ENCODE results near the gene STIP1. TPM values are rescaled to one million over a fixed set of nuclear protein-coding genes. Genes with fewer than 3 reads are reported as not detected.

STIP1 gene
- 100 to 1,000 TPM; 431 to 450 TPM for total RNA-seq

DNA sequence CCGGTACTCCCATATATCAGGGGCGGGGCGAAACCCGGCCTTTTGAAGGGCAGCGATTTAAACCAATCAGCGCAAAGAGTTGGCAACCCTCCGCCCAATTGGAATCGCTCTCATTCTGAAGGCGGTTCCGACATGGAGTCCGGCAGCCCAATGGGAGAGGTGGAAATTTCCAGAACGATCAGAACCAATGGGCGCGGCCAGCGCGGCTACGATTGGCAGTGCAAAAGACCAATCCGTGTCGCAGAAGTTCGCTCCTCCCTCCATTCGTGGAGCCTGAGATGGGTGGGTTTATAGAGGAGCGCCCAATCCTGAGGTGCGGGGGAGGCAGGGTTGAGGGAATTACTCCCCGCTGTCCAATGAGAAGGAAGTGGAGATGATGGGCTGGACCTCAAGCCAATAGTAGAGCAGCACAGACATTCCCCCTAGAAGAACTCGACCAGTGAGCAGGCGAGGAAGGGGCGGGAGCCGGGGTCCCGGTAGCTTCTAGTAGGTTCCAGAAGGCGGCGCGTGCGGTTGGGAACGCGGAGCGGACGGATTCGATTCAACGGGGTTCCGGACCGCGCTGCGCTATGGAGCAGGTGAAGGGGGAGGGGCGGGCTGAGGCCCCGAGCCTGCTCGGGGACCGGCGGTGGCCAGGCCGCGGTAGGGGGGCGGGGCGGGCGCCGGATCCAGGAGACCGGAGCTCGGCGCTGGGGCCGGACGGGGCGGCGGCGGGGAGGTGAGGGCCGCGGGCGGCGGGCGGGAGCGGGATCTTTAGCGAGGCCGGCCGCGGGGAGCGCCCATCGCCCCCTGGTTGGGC lies at the start of gene STIP1:
STIP1 (plus strand) TSS at position 479 of the 799 bp plus-strand sequence; CDS start at position 570, 91 bp downstream.
- Mint-ChIP-seq H3K27me3 (no peaks in the 10 kb centered on the region), H3K4me1 (ENCODE audit: low read depth in 2 of 2) (peaks cover 23 to 31% of the 10 kb centered on the region in 2 donors), H3K4me3 (peak within 1 kb of the TSS; percentile 87), H3K27ac (no peak within 1 kb of the TSS), H3K36me3 (no peaks in the 10 kb centered on the region), H3K9me3 (no peaks in the 10 kb centered on the region)
- ATAC-seq (peak; percentile 93 to 94), DNase-seq (ENCODE audit: low spot score) (peak; percentile 99)

- Mint-ChIP-seq H3K36me3 (no peaks in the 10 kb centered on the region), H3K27me3 (no peaks in the 10 kb centered on the region), H3K27ac (no peak overlapping the region), H3K9me3 (no peaks in the 10 kb centered on the region), H3K4me1 (ENCODE audit: low read depth in 2 of 2) (no peaks in the 10 kb centered on the region), H3K4me3 (no peak overlapping the region)
- DNase-seq (ENCODE audit: low spot score): no peak
- ATAC-seq: no peak
Observed at GRCh38 chr11:64136765-64137441, 49.1 kb upstream of the STIP1 start.

DNA sequence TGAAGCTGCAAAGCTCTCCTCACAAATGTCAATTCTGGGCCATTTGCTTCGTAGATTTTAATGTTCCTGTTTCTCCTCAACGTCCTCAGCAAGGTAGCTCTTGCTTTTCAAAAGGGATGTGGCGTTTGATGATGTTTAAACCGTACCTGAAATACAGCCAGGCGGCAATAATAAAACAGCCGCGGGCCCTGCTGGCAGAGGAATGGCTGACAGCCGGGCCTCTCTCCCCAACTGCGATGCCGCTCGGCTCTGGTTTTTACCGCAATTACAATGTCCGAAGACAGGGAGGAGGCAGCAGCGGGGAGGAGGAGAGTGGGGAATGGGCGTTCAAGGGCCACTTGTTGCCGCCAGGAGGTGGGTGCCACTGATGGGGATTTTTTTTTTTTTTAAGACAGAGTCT lies 47.6 kb upstream of the STIP1 start:
- DNase-seq (ENCODE audit: low spot score): no peak
- Mint-ChIP-seq H3K27me3 (no peaks in the 10 kb centered on the region), H3K9me3 (no peaks in the 10 kb centered on the region), H3K36me3 (no peaks in the 10 kb centered on the region), H3K4me3 (no peak overlapping the region), H3K27ac (no peak overlapping the region), H3K4me1 (ENCODE audit: low read depth in 2 of 2) (no peaks in the 10 kb centered on the region)
- ATAC-seq: no peak

DNA sequence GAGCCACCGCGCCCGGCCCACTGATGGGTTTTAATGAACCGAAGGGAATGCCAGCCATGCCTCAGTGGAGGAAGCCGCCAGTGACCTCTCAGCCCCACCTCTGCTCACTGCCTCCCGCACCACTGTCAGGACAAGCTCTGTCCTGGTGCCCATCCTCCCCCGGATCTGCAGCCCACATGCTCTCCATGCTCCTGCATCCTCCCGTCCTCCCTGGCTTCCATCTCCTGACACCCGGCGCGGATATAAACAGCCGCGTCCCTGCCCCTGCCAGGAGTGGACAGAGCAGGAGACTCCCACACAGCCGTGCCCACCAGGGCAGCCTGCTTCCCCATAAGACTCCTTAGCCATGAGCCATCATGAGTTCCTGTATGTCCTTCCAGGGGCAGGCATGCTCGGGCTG lies 46.9 kb upstream of the STIP1 start:
- ATAC-seq: no peak
- H3K4me1 Mint-ChIP-seq (ENCODE audit: low read depth in 2 of 2): no peaks in the 10 kb centered on the region
- no peak for DNase-seq (ENCODE audit: low spot score)
- no peaks in the 10 kb centered on the region for H3K9me3 Mint-ChIP-seq
- no peak overlapping the region for H3K27ac Mint-ChIP-seq
- no peaks in the 10 kb centered on the region for H3K27me3 Mint-ChIP-seq
- H3K4me3 Mint-ChIP-seq: no peak overlapping the region
- no peaks in the 10 kb centered on the region for H3K36me3 Mint-ChIP-seq

GRCh38 chr11:64140082-64140481 lies 45.9 kb upstream of the STIP1 start:
- no peaks in the 10 kb centered on the region for H3K27me3 Mint-ChIP-seq
- H3K27ac Mint-ChIP-seq: no peak overlapping the region
- no peaks in the 10 kb centered on the region for H3K4me1 Mint-ChIP-seq (ENCODE audit: low read depth in 2 of 2)
- ATAC-seq: no peak
- DNase-seq (ENCODE audit: low spot score): no peak
- no peak overlapping the region for H3K4me3 Mint-ChIP-seq
- no peaks in the 10 kb centered on the region for H3K36me3 Mint-ChIP-seq
- H3K9me3 Mint-ChIP-seq: no peaks in the 10 kb centered on the region

DNA sequence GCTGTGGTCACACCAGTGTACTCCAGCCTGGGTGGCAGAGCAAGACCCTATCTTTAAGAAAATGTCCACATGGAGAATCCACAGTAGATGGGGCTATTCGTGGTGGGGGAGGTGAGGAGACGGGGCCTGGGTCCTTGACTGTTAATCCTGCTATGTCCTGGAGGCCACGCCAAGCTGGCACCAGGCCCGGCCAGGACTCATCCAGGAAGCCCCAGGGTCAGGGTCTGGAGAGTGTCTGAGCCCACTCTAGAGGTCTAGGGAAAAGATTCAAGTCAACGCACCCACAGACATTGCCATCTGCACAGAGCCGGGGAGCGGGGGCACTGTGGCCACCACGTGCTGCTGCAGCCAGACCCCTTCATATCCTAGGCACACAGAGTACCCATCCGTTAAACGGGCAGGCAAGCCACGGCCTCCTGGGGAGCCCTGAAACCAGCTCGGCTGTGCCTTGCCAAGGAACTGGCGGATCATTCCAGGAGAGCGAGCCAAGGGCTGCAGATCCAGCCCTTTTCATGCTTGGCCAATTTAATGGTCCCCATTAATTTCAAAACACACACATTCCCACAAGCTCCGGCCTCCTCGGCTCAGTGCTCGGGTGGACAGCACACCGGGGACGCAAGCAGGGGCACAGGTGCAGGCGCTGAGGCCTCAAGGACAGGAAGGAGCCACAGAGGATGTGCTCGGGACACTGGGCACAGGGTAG lies 44.7 kb upstream of the STIP1 start:
- ATAC-seq (no peak), DNase-seq (ENCODE audit: low spot score) (no peak)
- no peaks in the 10 kb centered on the region for H3K4me1 Mint-ChIP-seq (ENCODE audit: low read depth in 2 of 2)
- H3K9me3 Mint-ChIP-seq: no peaks in the 10 kb centered on the region
- no peak overlapping the region for H3K27ac Mint-ChIP-seq
- no peaks in the 10 kb centered on the region for H3K36me3 Mint-ChIP-seq
- H3K27me3 Mint-ChIP-seq: no peaks in the 10 kb centered on the region
- H3K4me3 Mint-ChIP-seq: no peak overlapping the region

DNA sequence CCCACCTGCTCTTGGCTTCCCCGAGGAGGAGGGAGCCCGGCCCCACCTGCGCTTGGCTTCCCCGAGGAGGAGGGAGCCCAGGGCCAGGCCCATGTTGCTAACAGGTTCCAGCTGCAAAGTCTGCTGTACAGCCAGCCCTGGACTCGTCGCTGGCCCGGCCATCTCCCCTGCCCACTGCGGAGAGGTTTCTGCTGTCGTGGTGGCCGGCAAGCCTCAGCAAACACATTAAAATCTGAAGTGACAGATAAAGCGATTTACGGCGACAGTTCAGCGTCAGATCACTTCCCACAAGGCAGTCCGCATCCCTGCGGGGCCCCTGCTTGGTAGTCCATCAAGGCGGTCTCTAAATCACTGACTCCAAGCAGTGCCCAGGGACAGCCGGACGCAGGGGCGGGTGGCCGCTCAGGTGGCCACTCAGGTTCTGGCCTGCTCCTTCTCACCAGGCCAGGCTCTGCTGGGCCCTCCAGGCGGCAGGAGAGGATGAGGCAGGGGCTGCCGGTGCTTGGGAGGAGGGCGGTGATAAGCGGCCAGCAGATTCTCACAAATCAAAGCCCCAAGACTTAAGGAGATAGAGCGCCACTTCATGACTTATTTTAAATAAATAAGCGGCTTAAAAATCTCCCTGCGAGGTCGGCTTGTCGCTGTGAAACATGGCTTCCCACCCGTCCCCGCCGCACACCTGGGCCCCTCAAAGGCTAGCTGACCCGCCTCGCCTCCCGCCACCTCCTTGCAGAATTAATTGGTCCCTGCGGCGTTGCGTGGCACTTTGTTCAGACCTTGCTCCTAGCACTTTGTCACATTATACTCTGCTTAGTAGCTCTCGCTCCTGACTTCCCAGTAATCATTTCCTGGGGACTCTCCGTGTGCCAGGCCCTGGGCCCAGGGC lies 41.1 kb upstream of the STIP1 start:
- Mint-ChIP-seq H3K9me3 (no peaks in the 10 kb centered on the region), H3K27ac (no peak overlapping the region), H3K4me3 (no peak overlapping the region), H3K4me1 (ENCODE audit: low read depth in 2 of 2) (peaks cover 5 to 8% of the 10 kb centered on the region in 2 donors), H3K27me3 (no peaks in the 10 kb centered on the region), H3K36me3 (no peaks in the 10 kb centered on the region)
- DNase-seq (ENCODE audit: low spot score) (no peak), ATAC-seq (no peak)

DNA sequence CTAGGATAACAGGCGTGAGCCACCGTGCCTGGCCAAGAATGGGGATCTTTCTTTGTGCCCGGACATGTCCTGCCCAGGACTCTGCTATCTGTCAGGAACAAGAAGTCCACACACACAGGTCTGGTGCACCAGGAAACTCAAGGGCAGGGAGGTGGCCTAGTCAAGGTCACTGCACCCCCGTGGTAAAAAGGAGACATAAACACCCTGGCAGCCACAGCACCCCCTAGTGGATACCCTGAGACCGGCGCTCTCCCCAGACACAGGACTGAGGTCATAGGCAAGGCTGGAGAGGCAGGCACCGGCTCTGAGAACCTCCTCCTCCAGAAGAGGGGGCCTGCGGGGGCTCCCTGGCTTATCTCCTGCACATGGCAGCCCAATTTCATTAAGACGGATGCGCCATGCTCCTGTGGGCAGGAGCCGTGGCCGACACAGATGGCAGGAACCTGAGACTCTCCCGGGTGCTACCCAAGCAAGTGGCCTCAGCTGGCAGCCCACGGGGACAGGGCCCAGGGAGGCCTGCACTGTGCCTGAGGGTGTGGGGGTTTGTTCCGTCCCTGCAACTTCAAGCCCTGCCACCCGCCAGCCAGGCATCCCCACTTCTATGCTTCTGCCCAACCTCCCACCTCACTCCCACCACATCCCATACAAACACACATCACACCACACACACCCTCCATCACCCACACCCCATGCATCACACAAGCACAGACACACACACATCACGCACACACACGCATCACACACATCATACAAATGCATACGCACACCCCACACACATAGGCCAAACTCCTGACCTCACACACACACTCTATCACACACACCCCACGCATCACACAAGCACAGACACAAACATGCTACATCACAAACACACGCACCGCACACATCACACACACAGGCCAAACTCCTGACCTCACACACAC lies 39.7 kb upstream of the STIP1 start:
- no peak overlapping the region for H3K27ac Mint-ChIP-seq
- H3K4me3 Mint-ChIP-seq: no peak overlapping the region
- H3K27me3 Mint-ChIP-seq: no peaks in the 10 kb centered on the region
- H3K9me3 Mint-ChIP-seq: no peaks in the 10 kb centered on the region
- no peaks in the 10 kb centered on the region for H3K36me3 Mint-ChIP-seq
- peaks cover 5 to 8% of the 10 kb centered on the region in 2 donors for H3K4me1 Mint-ChIP-seq (ENCODE audit: low read depth in 2 of 2)
- DNase-seq (ENCODE audit: low spot score) (no peak), ATAC-seq (peak; percentile 56 to 66)

DNA sequence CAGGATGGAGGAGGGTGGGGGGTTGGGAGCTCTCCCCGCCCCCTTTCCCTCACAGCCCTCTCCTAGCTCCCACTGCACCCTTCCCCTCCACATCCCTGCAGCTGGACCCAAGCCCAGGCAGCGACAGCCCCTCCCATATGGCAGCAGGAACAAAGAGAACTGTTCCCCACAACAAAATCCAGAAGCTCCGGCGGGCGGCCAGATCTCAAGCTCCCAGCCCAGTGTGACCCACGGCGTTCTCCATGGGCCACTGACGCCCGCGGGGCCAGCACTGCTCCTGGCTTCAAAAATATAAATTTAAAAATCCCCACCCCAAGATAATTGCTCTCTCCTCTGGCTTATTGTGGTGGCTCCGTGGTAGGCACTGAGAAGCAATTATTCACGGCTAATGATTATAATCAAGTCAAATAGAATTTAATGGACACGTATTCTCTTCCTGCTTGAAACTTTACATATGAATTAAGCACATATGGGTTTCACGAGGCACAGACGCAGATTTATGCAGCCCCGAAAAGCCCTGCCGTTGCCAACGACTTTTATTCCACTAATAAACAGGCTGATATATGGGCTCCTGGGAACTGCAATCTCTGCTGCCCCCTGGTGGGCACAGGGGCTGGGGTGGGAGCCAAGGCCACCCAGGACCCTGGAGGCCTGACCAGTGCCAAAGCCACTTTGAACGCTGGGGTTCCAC lies 37.6 kb upstream of the STIP1 start:
- Mint-ChIP-seq H3K4me3 (no peak overlapping the region), H3K27ac (peak overlapping the region in 1 of 2 donors; percentile 31), H3K27me3 (no peaks in the 10 kb centered on the region), H3K9me3 (no peaks in the 10 kb centered on the region), H3K4me1 (ENCODE audit: low read depth in 2 of 2) (peaks cover 5 to 10% of the 10 kb centered on the region in 2 donors), H3K36me3 (no peaks in the 10 kb centered on the region)
- ATAC-seq: peak; percentile 60 to 66
- DNase-seq (ENCODE audit: low spot score): peak; percentile 78

DNA sequence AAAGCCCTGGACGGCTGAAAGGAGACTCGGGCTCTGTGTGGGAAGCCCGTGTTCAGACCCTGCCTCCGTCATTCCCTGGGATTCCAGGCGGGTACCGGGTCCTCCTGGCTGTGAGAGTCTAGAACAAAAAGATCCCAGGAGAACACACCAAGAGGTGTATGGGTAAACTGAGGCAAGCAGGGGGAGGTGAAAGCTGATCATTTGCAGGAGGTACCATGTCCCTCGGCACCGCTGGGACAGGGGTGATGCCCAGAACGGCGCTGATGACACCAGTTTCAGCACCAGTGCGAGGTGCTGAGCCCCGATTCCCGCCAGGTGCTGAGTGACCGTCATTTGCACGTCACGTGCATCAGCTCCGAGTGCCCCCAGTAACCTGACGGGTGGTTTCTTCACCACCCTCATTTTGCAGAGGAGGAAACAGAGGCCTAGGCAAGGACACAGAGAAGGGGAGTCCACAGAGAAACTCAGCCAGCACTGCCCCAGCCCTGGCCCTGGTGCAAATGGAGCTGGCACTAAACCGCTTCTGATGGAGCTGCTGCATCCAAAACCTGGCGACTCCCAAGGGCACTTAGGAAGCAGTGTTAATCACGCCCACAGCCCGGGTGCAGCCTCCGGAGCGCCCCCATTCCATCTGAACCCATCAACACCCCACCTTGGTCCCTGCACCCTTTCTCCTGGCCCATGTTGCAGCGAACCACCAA lies 36.9 kb upstream of the STIP1 start:
- H3K36me3 Mint-ChIP-seq: no peaks in the 10 kb centered on the region
- ATAC-seq (no peak), DNase-seq (ENCODE audit: low spot score) (no peak)
- H3K4me3 Mint-ChIP-seq: no peak overlapping the region
- H3K9me3 Mint-ChIP-seq: no peaks in the 10 kb centered on the region
- H3K27ac Mint-ChIP-seq: peak overlapping the region in 1 of 2 donors; percentile 31
- peaks cover 5 to 14% of the 10 kb centered on the region in 2 donors for H3K4me1 Mint-ChIP-seq (ENCODE audit: low read depth in 2 of 2)
- peaks cover 0 to 4% of the 10 kb centered on the region in 2 donors for H3K27me3 Mint-ChIP-seq

- Mint-ChIP-seq H3K27ac (no peak overlapping the region), H3K4me1 (ENCODE audit: low read depth in 2 of 2) (peaks cover 5 to 16% of the 10 kb centered on the region in 2 donors), H3K27me3 (peaks cover 0 to 7% of the 10 kb centered on the region in 2 donors), H3K4me3 (no peak overlapping the region), H3K36me3 (no peaks in the 10 kb centered on the region), H3K9me3 (no peaks in the 10 kb centered on the region)
- no peak for ATAC-seq
- no peak for DNase-seq (ENCODE audit: low spot score)
Observed at GRCh38 chr11:64150051-64150450, 35.9 kb upstream of the STIP1 start.

Measured in natural killer cell treated with Interleukin-12 subunit alpha and Interleukin-12 subunit beta and Interleukin-15 and Interleukin-18, amount 100 ng/mL, for 72 hours (primary cell).